ENCODE results near the gene HOXA10.

HOXA10 gene

DNA sequence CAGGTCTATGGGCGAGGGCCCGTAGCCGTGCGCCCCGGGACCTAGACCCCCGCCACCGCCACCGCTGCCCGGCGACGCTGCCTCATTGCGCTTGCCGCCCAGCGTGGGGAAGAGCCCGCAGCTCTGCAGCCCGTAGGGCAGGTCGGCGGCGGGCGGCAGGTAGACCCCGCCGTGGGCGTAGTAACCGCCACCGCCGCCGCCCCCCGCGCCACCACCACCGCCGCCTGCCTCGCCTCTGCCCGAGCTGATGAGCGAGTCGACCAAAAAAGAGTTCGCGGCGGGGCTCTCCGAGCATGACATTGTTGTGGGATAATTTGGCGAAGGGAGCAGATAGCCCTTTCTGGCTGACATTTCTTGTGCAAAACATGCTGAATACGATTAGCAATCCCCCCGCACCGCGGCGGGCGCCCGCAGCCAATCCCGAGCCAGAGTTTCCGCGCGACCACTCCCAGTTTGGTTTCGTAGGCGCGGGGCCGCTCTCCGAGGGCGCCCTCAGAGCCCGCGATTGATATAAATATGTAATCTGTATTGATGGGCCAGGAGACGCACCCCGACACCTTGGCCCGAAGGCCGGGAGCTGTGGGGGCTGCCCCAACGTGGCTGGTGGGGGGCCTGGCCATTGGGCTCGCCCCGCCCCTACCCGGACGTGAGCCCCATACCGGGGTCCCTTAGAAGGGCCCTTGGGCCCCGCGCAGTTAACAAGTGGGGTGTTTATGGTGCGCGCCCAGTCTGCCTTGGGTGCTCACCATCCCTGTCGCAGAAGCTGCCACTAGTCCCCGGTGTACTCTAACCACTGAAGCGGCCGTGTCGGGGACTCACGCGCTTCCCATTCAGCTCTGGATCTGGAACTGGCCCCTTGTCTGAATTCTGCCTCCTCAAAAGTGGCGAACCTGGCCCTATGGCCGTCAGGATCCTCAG is at the start of gene HOXA10:
Gene HOXA10 (minus strand): TSS at position 365 of the 918 bp plus-strand sequence. CDS start 14 bp downstream, at position 351.
- DNase-seq, result no peak

- no peak for DNase-seq
Observed at GRCh38 chr7:27221201-27221797, 47.2 kb upstream of the HOXA10 start.

GRCh38 chr7:27220440-27220955 is 46.4 kb upstream of the HOXA10 start:
- no peak for DNase-seq

DNA sequence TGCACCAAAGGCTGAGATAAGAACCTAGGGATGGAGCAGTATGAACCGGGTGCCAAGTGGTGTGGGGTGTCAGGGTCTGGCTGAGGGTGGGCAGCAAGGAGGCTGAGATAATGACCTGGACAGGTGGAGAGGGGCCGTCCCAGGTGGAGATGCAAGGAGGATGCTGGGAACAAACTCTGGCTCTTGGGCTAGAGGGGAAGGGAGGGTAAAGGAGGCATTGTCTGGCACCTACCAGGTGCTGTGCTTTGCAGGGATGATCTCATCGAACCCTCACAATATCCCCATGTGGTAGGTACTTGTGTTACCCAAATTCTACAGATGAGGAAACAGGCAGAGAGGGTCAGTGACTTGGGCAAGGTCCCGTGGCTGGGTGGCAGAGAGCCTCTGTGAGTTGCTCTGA is 45.7 kb upstream of the HOXA10 start:
- DNase-seq, result no peak

GRCh38 chr7:27217951-27218350 is 43.8 kb upstream of the HOXA10 start:
- no peak for DNase-seq

- DNase-seq, result no peak
Observed at GRCh38 chr7:27215356-27215755, 41.2 kb upstream of the HOXA10 start.

GRCh38 chr7:27214239-27214950 is 40.3 kb upstream of the HOXA10 start:
- DNase-seq, result no peak

DNA sequence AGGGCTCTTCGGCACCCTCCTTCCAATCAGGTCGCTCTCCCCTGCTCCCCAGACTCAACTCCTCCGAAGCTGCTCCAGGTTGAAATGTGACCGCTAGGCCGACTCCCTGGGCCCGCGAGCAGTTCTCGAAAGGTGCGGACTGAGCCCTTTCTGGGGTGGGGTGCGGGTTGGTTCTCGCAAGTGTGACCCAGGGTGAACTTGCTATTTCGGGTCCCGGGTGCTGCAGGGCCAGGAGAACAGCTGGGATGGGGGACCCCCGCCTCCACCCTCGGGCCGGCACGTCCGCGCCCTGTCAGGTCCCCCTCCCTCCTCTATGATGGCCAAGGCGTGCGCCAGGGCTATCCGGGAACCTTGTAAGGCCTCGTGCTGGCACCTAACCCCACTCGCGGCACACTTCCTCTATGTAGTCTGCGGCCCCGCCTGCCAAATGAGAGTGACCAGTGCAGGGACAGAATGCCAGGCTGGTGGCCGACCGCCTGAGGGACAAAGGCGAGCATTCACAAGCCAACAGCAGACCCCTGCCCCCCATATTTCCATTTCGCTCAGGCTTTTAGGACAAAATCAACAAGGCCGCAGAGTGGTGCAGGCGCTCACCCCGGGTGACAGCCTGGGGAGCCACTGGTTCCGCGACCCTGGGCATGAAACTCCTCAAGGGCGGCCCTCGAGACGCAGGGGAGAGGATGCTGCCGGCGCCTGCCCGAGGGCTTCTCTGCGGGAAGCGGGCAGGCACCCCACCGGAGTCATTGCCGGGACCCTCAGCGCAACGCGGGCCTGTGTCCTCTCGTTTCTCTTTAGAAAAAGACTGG is 39.5 kb upstream of the HOXA10 start:
- no peak for DNase-seq

DNA sequence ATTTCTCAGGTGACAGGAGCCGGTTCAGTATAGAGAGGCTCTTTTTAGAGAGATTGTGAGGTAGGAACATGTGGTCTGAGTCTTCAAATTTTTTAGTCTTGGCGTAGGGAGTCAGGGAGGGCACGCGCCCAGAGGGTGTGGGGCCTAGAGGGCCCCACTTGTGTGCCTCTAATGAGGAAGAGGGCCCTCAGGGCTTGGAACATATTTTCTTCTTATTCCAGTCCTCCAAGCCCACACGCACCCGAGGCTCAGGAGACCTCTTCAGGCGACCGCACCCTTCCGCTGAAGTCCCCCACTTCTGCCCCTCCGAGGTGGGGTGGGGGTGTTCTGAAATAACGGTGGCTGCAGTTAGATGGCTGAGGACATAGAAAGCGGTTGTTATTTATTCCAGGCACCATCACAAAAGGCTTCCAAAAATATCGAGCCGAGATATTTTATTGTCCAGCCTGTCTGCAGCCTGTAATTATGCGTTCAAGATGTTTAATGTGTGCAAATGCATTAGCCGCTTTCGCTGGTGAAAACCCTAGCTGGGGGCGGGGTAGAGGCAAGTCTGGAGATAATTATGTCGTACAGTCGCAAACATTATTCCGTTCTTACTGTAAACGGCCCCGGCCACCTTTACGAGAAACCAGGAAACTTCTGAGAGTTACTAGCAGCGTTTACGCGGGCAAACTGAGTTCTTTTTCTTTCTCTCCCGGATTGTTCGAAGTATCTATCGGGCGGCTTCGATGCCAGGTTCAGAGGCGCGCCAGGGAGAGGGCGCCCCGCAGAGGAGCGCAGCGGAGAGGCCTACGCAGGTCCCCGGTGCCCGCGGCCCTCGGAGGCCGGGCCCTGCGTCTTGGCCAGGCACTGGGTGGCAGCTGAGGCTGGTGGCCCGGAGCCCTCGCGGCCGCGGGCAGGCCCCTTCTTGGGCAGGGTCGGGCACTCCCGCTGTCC is 38.6 kb upstream of the HOXA10 start:
- no peak for DNase-seq

DNA sequence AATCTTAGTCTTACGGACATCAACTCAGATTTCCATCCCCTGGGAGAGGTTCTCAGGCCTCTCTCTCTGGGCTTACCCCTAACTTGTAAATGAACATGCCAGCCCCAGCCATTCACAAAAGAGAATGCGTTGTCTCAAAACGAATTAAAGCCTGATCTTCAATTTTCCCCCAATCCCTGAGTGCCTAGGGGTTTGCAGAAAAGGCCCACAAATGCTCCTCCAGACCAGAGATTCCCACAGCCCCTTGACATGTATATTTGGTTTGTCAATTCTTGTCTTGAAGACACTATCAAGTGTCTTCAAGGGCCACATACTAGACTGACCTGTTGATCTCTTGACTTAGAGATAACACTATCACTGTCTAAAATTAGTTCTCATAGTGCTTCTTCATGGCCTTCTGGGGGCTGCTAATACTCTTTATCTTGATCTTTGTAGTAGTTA is 37.7 kb upstream of the HOXA10 start:
- DNase-seq, result no peak

DNA sequence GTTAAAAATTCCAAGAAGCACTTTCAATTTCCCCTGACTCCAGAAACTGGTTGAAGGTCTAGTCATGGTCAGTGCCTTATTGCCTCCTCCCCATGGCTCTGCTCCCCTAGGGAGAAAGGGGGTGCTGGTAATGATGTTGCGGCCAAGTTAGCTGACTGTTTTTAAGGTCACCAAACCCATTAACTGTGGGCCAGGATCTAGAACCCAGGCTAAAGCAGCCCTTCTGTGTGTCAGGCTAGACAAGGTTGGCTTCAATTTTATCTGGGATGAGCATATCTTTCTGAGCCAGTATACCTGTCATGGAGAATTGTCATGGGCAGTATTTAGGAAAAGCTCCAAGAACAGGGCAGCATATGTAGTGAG is 36.9 kb upstream of the HOXA10 start:
- DNase-seq, result no peak

DNA sequence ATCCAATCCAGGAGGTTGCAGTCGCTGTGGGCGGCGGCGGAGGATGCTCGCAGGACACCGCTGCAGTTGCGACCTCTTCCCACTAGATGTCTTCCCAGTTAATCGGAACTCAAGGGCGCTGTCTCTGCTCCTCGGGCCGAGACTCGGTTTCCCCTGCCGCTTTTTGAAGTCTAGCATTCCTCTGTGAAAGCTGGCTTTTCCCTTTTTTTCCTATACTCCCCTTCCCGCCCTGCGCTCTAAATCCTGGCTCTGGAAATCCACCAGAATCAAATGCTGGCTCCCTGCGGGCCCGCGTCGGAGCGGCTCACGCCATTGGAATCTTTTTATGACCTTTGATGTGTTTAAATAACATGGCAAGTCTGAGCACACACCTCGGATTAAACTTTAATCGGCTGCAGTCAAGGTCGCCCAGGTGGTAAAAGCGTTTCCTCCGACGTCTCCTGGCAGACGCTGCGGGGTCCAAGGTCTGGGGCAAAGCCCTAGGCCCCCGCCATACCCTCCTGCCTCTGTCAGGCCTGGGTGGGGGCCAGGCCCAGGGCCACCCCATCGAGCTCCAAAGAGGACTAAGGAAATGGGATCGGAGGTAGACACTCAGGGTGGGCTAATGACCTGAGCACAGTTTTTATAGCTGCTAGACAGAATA is 36.4 kb upstream of the HOXA10 start:
- no peak for DNase-seq

GRCh38 chr7:27209933-27210440 is 35.9 kb upstream of the HOXA10 start:
- no peak for DNase-seq

DNA sequence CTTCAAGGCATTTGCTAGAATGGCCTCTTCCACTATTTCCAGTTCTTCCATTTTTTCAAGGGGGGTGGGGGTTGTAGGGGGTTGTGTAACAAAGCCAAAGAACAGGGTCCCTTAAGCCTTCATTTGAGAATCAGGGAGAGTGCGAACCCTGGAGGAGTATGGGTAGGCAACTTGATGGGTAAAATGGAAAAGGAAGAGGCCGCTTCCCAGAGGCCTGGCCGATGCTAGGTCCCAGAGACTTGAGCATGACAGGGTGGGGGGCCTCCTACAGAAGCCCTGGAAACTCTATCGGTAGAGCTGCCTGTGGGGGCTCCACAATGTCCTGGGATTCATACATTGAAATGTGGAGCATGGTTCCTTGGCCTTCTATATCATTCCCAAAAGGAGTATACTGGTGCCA is 34.9 kb upstream of the HOXA10 start:
- no peak for DNase-seq

GRCh38 chr7:27207348-27207985 is 33.3 kb upstream of the HOXA10 start:
- DNase-seq, result no peak

GRCh38 chr7:27205325-27206280 is 31.5 kb upstream of the HOXA10 start:
- no peak for DNase-seq

- no peak for DNase-seq
Observed at GRCh38 chr7:27204851-27205322, 30.8 kb upstream of the HOXA10 start.

DNA sequence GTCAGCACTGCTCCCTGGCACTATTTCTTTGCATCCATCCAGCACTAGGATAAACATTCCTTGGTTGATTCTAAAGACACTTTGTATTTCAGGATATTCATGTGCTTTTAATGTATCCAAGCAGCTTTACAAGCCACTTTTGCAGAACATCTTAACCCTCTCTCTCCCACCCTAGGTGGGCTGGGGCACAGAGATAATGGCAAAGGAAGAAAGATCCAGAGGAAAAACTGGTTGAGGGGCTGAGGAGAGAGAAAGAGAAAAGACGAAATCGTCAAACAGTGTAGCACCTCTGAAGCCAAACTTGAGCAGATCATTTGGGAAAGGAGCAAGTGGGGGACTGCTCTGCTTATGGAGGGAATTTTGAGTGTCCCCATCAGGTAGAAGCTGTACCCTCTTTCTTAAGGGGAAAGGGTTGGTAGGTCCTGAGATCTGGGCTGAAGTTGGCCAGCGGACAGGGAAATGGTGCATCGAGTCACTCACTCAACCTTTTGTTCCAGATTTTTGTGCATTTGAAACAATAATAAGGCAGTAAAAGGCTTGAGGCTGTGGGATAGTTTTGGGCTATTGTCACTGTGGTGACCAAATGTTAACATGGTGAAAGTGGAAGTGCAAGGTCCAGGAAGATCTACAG is 30.0 kb upstream of the HOXA10 start:
- no peak for DNase-seq
